GM18873 (cell line): Measurements from ENCODE around the gene ACACB.

Experiments
- ATAC-seq: cut with Tn5 transposase; IDR thresholded peaks from one replicate; pipeline ENCODE4 v1.9.1; 2021; ENCODE audit warnings: mild to moderate bottlenecking, moderate library complexity, moderate number of reproducible peaks; ENCODE audit not compliant: unreplicated experiment, low FRiP score

Gene ACACB

DNA sequence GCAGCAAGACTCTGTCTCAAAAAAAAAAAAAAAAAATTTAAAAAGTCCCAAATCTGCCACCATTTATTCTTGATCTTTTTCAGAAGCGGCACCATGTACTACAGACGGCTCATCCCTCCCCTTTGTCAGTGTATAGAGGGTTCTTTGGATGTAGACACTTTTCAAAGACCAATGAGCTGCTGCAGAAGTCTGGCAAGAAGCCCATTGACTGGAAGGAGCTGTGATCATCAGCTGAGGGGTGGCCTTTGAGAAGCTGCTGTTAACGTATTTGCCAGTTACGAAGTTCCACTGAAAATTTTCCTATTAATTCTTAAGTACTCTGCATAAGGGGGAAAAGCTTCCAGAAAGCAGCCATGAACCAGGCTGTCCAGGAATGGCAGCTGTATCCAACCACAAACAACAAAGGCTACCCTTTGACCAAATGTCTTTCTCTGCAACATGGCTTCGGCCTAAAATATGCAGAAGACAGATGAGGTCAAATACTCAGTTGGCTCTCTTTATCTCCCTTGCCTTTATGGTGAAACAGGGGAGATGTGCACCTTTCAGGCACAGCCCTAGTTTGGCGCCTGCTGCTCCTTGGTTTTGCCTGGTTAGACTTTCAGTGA lies 6.5 kb upstream of the ACACB start:
- no peak for ATAC-seq

DNA sequence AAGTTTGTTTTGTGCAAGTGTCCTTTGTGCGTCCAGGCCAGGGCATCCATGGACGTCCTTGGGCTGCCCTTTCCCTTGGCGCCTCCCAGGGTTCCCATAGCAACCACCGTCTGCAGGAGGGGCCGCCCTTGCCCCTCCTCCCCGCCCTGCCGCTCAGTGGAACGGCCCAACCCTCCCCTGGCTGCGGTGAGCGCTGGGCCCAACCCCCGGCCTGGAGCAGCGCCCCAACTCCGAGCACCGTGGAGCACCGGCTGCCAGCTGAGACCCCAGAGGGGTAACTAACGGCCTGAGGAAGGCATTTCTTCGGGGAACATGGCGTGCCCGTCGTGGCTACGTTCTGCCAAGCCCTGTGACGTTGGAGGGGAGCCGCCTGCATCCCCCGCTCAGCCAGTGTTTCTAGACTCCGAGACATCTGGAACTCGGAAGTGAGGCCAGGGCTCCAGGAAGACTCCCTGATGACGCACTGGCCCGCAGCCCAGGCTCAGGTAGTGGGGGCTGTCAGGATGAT lies 5.3 kb upstream of the ACACB start:
- no peak for ATAC-seq

DNA sequence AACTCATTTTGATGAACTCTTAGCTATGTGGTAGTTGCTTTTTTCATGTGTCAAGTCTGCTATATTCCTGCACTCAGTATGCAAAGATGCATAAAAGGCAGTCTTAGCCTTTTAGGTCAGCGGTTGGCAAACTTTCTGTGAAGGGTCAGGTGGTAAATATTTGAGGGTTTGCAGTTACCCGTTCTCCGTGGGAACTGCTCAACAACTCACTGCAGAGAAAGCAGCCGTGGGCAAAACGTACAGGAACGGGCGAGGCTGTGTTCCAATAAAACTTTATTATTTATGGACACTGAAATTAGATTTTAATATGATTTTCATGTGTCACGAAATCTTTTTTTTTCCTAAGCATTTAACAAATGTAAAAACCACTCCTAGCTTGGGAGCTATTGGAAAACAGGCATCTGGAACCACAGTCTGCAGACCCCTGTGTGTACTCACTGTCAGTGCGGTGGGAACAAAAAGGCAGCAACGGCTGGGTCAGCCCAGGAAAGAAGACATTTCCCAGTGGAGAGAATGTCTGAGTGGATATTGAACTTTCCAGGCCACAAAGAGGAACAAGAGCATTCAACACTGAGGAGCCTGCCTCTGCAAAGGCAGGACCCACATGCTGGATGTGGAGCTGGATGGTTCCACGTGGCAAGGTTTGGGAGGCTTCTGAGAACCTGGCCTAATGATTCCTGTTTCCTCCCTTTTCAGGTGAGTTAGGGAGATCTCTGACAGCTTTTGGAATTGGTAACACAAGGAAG lies 3.5 kb upstream of the ACACB start:
- ATAC-seq = no peak

- no peak for ATAC-seq
Observed at GRCh38 chr12:109113661-109114321, 2.6 kb upstream of the ACACB start.

DNA sequence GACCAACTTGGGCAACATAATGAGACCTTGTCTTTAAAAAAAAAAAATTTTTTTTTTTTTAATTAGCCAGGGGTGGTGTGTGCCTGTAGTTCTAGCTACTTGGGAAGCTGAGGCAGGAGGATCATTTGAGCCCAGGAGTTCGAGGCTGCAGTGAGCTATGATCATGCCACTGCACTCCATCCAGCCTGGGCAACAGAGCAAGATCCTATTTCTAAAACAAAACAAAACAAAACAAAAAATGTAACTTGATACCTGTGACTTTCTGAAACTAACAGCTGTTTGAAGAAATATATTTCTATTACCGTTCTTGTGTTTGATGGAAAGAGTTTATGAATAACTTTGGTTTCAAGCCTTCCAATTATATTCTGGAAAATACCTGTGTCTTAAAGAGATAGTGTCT lies 1.7 kb upstream of the ACACB start:
- ATAC-seq = no peak

- no peak for ATAC-seq
Observed at GRCh38 chr12:109115404-109115757, 1.0 kb upstream of the ACACB start.

DNA sequence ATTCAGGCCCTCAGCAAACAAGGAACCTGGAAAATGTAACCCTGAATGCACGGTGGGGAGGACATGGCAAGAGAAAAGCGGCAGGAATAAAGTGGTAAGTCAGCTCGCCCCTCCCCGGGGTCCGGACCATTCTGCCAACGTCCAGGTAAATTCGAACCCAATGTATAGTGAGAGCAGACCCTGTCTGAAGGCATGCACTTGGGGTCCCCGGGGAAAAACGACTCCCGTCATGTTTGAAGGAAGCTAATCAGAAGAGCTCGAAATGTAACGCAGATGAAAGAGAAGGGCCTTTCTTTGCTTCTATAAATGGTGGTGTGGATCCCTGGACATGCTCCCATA lies 193 bp downstream of the ACACB start:
- no peak for ATAC-seq

DNA sequence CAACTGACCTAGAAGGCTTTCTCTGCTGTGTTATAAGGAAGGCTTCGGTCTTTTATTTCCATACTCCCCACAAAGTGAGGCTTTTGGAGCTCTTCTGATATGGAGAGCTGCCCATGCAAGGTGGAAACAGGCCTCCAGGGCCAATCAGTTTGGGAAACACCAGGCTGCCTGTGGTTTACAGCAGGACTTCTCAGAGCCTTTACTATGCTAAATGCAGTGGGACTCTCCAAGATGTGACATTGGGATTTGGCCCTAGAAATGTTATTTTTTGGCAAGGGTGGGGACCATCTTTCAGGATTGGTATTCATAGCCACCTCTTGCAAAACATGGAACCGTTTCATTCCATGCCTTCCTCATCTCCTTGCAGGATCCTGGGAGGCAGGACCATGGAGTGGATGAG lies 3.7 kb downstream of the ACACB start:
- ATAC-seq = no peak

DNA sequence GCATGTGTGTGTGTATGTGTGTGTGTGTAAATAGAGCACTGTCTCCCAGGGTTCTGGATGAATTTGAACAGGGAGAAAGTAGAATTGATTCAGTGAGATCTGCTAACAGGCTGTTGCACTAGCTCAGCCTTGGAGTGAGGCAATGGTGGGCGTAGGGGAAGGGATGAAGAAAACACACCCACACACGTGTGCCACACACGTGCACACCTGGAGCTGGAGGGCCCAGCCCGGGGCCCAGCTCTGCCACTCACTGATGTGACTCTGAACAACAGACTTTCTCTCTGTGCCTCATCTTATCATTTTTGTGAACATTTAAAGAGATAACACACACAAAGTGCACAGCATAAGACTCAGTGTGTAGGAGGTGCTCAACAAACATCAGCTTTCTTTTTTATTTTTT lies 4.2 kb downstream of the ACACB start:
- ATAC-seq = no peak

GRCh38 chr12:109121346-109121880 lies 5.0 kb downstream of the ACACB start:
- ATAC-seq = no peak

DNA sequence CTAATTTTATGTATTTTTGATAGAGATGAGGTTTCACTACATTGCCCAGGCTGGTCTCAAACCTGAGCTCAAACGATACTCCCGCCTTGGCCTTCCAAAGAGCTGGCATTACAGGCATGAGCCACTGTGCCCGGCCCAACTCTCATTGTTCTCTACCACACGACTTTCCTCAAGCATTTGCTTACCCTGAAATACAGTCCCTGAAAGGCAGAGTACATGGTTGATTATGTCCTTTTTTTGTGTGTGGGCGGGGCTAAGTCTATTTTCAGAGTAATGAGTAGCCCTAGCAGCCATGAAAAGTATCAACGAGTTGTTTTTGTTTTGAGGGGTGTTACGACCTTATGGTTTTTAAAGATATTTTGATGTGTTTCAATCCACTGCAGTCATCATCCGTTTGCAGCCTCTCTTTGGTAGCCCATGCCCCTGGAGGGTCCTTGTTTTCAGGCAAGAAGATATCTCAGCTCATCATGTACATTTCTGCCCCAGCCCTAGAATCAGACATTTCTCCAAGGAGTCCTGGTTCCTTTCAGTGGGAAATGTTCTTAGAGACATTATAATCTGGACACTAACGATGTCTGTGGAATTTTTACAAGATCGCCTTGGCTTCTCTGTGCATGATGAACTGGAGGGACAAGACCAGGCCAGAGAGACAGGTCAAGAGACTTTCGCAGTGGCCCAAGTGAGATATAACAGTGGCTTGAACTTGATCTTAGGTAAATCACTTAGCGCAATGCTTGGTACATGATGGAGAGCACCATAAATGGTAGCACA lies 8.7 kb downstream of the ACACB start:
- ATAC-seq = no peak

DNA sequence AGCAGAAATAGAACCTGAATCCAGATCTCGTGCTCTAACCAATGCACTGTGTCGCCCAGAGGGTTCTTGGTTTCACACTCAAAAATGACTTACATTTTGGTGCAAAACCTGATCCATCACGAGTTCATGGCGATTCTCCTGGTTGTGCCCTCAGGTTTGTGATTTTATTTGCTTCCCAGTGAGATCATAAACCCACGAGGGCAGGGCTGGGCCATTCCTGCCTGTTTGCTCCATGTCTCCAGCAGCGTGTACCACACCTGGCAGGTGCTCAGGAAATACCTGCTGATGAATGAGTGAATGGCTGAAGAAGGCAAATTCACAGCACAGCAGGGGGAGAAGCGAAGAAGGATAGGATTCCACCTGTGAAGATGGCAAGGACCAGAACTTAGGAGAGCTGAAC lies 9.4 kb downstream of the ACACB start:
- ATAC-seq = no peak

GRCh38 chr12:109126784-109127183 lies 10.4 kb downstream of the ACACB start:
- ATAC-seq = no peak

DNA sequence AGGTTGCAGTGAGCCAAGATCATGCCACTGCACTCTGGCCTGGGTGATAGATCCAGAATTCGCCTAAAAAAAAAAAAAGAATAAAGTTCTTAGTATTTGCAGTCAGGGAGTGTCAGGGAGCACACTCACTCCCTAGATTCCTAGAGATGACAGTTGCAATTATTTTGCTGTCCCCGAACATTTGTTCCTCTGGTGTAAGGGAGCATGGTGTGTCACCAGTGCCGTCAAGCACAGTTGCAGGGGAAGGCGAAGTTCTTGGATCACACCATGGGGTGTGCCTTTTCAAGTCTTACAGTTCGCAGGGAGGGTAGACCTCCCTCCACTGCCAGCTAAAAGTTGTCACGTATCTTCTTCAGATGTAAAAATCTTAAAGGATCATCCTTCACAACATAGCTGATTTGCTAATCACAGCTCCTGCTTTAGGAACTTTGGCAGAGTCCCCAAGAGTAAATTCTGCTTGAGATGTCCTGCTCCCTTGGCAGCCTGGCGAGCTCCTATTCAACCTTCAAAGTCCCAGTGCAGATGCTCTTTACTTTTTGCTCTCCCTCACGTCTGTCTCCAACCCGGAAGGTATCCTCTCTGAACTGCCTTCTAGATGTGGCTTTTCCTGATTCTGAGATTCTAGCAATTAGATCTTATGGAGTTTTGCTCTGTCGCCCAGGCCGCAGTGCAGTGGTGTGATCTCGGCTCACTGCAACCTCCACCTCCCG lies 11.3 kb downstream of the ACACB start:
- ATAC-seq = no peak

DNA sequence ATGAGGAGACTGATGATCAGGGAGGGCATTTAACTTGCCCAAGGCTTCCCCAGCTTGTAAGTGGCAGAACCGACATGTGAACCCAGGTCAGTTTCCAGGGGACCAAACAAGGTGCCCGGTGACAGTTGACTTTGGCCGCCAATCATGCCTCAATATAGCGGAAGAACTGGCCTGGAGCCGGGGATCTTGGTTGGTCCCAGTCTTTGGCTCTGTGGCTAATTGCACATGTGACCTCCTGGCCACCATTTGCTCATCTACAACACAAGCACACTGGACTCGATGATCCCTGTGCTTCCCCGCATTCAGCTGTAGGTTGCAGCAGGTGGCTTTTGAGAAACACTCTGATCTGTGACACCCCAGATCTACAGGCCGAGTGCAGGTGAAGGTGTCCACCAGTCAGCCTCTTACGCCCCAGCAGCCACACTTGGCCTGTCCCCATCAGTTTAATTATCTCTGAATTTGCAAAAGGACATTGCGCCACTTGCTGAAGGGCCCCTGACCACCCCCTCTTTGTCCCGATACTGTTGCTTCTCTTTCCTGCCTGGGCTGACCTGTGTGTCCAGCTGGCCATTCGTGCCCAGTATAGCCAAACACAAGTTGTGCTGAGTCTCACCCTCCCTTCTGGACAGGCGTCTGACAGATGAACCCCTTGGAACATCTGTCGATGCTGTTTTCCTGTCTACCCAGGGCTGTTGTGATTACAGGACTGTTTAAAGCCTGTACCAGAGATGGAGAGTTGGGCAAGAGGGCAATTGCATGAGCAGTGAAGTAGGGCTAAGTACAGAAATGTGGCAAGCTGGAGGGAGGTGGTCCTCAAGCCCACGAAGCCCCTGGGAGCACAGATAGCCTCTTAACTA lies 14.1 kb downstream of the ACACB start:
- no peak for ATAC-seq

GRCh38 chr12:109131154-109132050 lies 15.0 kb downstream of the ACACB start:
- no peak for ATAC-seq

DNA sequence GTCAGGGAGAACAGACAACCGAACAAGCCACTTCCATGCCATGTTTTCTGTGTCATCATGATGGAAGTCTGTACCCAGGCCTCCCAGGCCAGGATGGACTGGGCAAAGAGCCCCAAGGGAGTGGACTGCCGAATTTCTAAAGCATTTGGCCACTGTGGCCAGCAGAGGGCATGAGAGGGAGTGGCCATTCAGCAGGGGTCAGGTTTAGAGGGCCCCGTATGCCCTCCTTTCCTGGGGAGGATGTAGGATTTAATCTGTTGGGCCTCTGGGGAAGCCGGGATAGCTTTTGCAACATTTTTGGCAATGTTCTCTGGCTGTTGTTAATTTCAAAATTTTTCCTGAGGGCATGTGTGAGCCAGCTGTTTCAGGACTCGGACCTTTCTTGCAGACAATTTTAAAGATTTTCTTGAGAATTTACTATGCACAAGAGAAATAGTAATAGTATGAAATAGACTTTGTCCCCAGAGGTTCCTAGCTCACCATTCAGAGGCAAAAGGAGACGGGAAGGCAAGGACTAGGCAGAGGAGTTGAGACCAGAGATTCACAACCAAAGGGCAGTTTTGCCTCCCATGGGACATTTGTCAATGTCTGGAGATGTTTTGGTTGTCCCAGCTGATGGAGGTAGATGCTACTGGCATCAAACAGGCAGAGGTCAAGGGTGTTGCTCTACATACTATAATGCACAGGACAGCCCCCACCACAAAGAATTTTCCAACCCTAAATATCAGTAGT lies 18.0 kb downstream of the ACACB start:
- ATAC-seq = no peak

DNA sequence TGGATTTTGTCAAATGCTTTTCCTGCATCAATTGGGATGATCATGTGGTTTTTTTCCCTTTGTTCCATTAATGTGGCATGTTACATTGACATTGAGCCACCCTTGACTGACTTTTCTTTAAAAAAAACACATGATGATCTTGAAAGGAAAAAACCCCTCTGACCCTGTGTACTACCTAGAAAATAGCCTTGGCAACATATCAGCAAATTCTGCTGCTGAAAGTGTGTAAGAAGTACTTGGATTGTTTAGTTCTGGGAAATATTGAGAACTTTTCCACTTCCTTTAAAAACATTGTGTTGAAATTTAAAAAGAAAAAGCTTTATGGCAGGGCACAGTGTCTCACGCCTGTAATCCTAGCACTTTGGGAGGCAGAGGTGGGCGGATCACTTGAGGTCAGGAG lies 20.7 kb downstream of the ACACB start:
- ATAC-seq = no peak
